NCI-H1092 (cell line): Measurements from ENCODE around the gene MYBBP1A.

Experiments used
- DNase-seq: peaks from one replicate; lab custom pipeline; 2025; lab: John Stamatoyannopoulos, UW

Gene MYBBP1A

GRCh38 chr17:4534928-4535666, 20.1 kb downstream of the MYBBP1A start:
- DNase-seq = no peak

- no peak for DNase-seq
Observed at GRCh38 chr17:4534515-4534914, 20.7 kb downstream of the MYBBP1A start.

GRCh38 chr17:4533523-4534504, 21.4 kb downstream of the MYBBP1A start:
- DNase-seq = no peak

DNA sequence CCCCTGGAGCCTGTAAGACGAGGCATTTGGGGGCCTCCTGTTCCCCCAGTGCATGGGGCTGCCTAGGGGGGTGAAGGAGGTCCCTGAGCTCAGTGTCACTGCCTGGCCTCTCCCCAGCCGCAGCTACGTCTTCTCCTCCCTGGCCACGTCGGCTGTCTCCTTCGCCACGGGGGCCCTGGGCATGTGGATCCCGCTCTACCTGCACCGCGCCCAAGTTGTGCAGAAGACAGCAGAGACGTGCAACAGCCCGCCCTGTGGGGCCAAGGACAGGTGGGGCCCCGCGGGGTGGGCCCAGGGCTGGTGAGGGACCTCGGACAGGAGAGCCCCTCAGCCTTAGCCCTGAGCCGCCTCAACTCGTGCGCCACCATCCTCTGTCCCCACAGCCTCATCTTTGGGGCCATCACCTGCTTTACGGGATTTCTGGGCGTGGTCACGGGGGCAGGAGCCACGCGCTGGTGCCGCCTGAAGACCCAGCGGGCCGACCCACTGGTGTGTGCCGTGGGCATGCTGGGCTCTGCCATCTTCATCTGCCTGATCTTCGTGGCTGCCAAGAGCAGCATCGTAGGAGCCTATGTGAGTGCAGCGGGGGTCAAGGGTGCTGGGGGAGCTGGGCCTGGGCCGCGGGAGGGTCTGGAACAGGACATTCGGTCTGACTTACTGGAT, 22.2 kb downstream of the MYBBP1A start:
- DNase-seq = no peak

DNA sequence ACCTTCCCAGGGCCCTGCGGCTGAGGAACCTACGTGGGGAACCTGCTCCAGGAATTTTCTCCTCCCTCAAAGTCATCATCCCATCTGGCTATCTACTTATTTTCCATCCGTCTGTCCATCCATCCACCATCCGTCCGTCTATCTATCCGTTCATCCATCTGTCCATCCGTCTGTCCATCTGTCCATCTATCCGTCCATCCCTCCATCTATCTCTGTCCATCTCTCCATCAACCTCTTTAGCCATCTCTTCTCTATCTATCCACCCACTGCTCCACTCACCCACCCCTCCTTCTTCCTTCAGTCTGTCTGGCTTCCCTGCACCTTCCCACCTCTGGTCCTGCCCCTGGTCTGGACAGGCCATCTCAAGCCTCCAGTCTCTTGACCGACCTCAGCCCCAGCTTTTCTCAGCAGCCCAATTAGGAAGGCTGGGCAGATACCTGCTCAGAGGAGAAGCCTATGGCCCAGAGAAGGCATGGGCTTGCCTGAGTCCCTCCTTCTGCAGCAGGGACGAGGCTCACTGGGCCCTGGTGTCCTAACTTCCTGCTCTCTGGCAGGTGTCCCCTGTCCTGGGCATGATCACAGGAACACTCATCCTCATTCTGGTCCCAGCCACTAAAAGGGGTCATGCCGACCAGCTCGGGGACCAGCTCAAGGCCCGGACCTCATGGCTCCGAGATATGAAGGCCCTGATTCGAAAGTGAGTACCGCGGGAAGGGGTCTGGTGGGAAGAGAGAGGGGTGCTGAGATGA, 23.0 kb downstream of the MYBBP1A start:
- no peak for DNase-seq

GRCh38 chr17:4530799-4531730, 24.1 kb downstream of the MYBBP1A start:
- DNase-seq = no peak

- no peak for DNase-seq
Observed at GRCh38 chr17:4529533-4530152, 25.5 kb downstream of the MYBBP1A start.

DNA sequence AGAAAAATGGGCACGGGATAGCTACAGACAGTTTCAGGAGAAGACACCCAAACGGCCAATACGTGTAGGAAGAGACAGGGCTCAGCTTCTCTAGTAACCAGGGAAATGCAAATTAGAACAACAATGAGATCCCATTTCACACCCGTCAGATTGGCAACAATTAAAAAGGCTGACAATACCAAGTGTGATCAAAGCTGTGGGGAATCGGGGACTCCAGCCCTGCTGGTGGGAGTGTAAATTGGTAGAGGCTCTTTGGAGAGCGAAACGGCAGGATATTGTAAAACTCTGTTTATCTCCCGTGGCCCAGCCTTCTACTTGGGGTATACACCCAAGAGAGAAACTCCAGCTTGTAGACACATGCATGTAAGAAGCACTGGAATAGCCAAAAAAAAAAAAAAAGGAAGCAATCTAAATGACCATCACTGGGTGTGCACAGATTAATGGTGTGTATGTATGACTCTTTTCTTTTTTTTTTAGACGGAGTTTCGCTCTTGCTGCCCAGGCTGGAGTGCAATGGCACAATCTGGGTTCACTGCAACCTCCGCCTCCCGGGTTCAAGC, 27.5 kb downstream of the MYBBP1A start:
- DNase-seq = no peak

DNA sequence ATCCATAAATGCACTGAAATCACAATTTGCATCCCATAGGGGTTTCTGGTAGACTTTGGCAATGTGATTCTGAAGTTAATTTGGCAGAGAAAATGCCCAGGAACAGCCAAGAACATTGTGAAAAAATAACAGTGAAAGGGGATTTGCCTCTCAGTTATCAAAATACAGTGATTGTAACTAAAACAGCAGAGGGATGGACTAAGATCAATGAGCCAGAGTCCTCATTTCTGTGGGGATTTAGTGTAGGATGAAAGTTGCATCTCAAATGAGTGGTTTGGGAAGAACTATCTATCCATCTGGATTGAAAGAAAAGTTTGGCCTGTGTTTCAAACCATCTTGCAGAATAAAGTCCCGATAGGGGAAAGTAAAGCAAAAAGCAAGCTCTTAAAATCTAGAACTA, 28.1 kb downstream of the MYBBP1A start:
- DNase-seq = no peak

DNA sequence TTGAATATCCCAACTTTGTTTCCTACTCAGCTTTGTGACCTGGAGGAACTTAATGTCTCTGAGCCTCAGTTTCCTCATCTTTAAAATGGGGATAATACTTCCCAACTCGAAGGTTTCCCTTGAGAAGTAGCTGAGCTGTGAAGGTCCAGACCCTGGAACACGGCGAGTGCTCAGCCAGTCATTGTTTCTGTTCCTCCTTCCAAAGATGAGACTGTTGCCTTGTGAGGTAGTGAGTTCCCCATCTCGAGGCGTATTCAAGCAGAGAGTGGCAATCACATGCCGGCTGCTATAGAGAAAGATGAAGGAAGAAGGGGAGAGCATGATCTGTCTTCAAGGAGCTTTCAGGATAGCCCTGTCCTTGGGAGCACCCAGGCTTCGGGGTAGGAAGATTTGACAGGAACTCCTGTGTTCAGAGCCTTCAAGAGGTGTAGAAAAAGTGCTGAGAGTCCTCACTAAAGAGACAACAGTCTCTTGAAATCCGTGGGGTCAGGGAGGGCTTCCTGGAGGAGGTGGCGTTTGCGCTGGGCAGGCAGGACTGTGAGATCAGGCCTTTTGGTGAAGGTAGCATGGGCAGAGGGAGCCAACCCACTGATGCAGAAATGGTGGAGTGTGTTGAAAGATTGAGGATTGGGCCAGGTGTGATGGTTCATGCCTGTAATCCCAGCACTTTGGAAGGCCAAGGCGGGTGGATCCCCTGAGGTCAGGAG, 29.3 kb downstream of the MYBBP1A start:
- no peak for DNase-seq

DNA sequence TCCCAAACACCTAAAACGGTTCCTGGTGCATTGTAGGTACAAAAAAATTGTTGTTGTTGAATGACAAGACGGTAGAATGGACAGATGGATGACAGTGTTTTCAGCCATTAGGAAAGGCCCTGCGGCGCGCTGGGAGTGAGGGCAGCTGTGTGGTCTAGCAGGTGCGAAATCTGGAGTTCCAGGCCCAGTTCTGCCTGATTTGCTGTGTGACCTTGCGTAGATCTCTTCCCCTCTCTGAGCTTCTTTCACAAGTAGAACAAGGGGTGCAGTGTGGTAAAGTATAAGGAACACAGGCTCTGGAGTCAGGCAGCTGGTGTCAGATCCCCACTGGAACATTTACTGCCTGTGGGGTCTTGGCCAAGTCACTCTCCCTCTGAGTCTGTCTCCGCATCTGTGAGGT, 31.2 kb downstream of the MYBBP1A start:
- DNase-seq = no peak

DNA sequence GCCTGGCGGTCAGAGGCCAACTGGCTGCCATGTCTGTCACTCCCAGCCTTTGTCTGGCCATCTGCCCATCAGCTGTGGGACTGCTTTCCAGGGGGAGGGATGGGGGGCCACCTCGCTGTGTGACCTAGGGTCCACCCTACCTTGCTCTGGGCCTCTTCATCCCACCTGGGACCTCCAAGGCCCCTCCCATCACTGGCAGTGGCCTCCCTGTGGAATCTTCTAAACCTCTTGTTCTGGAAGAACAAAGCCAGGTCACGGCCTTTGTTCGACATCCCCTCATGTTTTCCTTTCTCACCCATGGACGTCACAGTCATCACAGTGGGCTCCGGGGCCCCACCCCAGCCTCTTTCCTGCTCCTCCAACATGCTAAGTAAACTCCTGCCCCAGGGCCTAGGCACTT, 32.5 kb downstream of the MYBBP1A start:
- no peak for DNase-seq

- no peak for DNase-seq
Observed at GRCh38 chr17:4520894-4521600, 34.1 kb downstream of the MYBBP1A start.

DNA sequence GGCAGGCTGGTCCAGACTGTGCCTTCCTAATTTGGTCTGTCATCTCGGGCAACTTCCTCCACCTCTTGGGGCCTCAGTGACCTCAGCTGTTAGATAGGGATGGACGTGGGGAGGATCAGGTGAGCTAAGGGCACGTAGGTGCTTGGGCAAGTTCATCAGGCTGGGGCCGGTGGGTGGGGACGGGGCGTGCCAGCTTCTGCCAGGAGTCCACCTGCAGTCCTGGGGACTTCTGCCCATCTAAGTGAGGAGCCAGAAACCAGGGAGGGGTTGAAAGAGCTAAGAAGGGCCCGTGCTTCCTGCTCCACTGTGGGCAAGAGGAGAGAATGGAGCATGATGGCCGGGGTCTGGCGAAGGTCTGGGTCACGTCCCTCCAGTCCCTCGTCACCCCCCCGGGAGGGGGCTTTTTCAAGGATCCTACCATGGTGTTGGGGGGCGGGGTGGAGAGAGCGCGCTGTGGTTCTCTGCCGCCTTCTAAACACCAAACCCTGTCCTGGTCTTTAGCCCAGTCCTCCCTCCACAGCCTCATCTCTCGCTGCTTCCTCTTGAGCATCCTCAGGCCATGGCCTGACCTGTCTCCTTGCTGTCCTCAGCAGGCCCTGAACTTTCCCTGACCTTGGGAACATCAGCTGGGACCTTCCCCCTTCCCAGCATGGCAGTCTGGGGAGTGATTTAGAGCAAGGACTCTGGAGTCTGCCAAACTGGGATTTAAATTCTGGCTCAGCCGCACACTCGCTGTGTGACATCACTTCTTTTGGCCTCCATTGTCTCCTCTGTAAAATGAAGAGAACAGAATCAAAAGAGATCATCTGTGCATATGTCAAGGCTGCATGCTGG, 34.9 kb downstream of the MYBBP1A start:
- DNase-seq = no peak

- no peak for DNase-seq
Observed at GRCh38 chr17:4519361-4519788, 35.8 kb downstream of the MYBBP1A start.

DNA sequence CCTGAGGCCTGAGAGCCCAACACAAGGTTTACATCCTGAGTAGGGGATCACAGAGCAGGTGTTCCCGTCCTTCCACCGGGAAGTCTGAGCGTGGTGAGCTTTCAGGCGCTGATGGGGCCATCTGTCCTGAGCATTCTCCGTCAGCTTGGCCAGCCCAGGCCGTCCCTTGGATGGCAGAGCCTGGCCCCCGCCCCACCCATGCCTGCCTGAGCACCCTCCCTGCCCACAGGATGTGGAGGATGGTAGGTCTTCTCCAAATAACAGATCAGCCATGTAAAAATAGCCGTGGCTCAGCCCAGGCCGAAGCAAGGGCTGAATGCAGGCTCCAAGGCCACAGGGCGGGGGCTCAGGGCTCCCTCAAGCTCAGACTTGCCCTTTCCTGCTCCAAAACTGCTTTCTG, 36.3 kb downstream of the MYBBP1A start:
- no peak for DNase-seq

- no peak for DNase-seq
Observed at GRCh38 chr17:4516735-4517134, 38.4 kb downstream of the MYBBP1A start.

DNA sequence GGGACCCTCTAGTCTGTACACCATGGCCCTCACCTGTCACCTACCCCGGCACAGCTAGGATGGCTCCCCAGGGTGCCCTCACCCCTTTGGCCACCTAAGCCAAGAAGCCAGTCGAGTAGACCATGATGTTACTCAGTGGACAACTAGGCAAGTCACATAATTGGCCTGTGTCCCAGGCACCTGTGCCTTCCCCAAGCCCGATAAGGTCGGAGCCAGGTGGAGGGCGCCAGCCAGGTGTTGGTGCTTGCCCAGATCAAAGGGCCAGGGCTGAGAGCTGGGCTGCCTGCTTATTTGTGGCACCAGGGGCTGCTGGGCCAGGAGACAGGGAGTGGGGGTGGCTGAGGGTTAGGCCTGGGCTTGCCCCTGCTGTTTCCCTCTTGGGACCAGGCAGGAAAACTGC, 39.7 kb downstream of the MYBBP1A start:
- no peak for DNase-seq
